GM12875 (cell line): Measurements from ENCODE around the gene CDK17.

Experiments
- H3K4me3 ChIP-seq: one replicate; pipeline ENCODE4 v1.5.1; 2011; ENCODE audit warnings: low read depth, low read length, control low read depth
- CTCF ChIP-seq: IDR thresholded peaks from 2 replicates; pipeline ENCODE4 v1.5.1; 2011; ENCODE audit warnings: low read depth, mild to moderate bottlenecking, control low read depth, inconsistent platforms, low read length, moderate library complexity, borderline replicate concordance; ENCODE audit not compliant: insufficient read depth

The CDK17 gene

GRCh38 chr12:96366381-96366654, 33.9 kb downstream of the CDK17 start:
- H3K4me3 ChIP-seq = no peak overlapping the region
- TF ChIP-seq CTCF = no peak

- TF ChIP-seq CTCF = no peak
- H3K4me3 ChIP-seq = no peak overlapping the region
Measured at GRCh38 chr12:96365604-96366380, 34.4 kb downstream of the CDK17 start.

- H3K4me3 ChIP-seq = no peak overlapping the region
- TF ChIP-seq CTCF = no peak
Measured at GRCh38 chr12:96364092-96364700, 36.0 kb downstream of the CDK17 start.

GRCh38 chr12:96361074-96361473, 39.2 kb downstream of the CDK17 start:
- no peak for TF ChIP-seq CTCF
- no peak overlapping the region for H3K4me3 ChIP-seq

GRCh38 chr12:96360550-96360949, 39.7 kb downstream of the CDK17 start:
- TF ChIP-seq CTCF = no peak
- H3K4me3 ChIP-seq = no peak overlapping the region

- H3K4me3 ChIP-seq = no peak overlapping the region
- TF ChIP-seq CTCF = no peak
Measured at GRCh38 chr12:96359328-96359727, 40.9 kb downstream of the CDK17 start.

- TF ChIP-seq CTCF = no peak
Measured at GRCh38 chr12:96356831-96357230, 43.4 kb downstream of the CDK17 start.

More at GRCh38 chr12:96356831-96357230, 43.4 kb downstream of the CDK17 start:
- H3K4me3 ChIP-seq = no peak overlapping the region
